GM19035 (cell line): ENCODE measurements around the gene ACADVL.

Experiments
- ATAC-seq: cut with Tn5 transposase; IDR thresholded peaks from one replicate; pipeline ENCODE4 v1.9.1; 2021; ENCODE audit not compliant: unreplicated experiment

ACADVL gene

DNA sequence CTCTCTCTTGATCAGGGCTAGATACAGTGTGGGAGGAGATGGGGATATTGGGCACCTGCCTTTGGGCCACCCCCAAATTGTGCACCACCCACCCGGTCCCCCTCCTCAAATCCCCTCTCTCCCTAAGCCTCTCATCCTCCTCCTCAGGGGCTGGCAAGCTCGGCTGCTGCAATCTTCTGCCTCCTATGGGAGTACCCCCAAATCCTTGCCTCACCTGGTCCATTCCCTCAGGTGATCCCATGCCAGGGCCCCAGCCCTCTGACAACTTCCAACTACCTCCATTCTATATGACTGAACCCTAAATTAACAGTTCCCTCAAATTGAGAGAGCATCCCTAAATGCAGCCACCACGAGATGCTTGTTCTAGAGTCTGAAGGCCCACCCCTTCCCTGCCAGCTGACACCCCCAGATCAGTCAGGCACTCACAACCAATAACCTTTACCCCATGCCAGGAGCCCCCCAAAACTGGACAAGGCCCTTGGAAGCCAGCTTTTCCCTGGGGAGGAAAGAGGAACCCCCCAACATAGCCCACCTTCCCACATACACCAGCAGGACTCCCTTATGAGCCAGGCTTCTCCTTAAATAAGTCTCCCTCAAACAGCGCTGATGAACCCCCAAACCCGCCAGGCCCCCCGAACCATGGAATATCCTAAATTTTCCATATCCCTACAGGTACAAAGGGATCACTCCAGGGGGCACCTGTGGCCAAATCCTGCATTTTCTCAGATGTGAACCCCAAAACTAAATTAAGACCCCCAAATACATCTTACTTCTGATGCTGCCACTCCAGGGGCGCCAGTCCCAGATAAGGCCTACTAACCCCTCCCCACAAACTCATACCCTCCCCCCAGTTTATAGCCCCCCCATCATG, 3.3 kb upstream of the ACADVL start:
- ATAC-seq: no peak

DNA sequence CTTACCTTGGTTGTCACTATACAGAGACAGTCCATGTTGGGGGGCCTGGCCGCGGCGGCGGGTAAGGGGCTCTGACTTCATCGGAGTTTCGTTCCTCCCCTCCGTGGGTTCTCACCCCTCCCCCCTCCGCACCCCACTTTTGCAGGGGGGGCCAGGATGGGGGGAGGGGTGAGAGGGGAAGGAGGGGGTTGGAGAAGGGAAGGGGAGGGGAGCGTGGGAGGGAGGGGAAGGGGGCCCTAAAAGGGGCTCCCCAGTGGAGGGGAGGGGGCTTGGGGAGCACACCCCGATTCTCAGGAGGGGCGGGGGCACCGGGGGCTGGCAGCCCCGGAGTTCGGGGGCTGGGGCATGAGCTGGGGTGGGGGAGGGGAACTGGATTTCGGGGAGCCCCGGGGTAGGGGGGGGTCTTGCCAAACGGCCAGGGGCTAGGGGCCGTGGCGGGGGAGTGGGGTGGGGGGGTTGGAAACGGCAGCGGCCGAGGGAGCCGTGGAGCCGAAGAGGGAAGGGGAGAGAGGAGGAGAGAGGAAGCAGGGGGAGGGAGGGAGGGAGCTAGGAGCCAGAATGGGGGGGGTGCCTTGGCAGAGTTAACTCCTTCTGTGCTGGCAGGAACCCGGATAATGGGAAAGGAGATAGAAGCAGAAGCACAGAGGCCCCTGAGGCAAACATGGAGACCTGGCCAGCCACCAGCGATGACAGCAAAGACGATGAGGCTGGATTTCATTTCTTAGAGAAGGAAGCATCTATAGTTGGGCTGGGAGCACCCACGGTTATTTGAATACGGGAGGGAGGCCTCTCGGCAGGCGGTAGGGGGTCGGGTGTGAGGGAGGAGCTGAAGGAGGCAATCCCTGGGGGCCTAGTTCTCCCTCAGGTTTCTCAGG, 2.4 kb upstream of the ACADVL start:
- ATAC-seq: no peak

DNA sequence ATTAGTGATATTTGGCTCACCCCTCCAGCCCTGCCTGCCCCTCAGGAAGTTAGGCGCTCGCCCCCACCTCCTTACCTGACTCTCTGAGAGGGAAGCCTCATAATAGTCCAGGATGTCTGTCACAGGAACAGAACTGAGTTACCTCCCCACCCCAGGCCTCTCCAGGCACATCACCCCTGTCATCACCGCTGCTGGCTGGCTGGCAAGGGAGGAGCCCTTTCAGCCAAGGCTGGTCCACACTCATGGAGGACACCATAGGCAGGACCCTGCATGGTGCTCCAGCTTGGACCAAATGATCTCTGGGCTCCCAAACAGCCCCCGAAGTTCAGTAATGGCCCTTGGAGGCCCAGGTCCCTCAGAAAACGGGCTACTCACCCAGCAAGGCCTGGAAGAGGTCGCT, 1.6 kb upstream of the ACADVL start:
- no peak for ATAC-seq

DNA sequence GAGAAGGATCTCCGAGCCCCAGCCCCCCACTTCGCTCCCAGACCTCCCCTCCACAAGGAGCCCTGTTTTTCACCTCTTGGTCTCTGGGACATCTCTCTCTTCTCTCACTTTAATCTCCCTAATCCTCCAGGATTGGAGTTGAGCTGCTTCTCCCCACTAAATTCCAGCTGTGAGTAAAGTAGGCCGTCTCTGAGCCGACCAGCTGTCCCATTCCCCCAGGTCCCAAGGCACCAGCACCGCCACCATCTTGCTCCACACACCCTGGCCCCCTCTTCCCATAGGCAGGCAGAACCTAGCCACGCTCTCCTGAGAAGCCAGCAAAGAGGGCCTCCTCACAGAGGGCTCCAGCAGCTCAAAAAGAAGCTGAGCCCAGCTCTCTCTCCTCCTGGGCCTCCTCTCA, 980 bp upstream of the ACADVL start:
- ATAC-seq: no peak

DNA sequence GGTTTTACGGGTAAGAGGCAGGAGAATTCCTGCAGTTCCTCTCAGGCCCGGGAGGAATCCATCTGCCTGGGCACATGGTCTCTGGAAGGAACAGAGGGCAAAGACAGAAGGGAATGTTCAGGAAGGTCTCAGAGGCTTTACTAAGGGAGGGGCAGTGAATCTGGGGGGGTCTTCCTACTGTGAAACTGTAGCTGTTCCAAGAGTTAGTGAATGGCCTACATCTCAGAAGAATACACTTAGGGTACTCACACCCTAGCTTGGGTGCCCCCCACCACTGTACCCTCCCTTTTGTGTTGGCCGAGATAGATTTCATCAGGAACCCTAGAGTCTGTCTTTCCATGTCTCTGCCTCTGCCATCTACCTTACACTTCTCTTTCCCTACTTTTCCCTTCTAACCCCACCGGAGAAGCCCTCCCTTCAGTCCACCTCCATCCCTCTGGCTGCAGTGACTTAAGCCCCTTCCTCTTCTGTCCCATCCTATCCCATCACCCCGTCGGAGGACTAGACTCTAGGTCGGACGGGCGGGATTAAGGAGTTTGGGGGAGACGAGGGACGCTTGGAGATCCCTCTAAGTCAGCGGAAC, 418 bp upstream of the ACADVL start:
- ATAC-seq: no peak

DNA sequence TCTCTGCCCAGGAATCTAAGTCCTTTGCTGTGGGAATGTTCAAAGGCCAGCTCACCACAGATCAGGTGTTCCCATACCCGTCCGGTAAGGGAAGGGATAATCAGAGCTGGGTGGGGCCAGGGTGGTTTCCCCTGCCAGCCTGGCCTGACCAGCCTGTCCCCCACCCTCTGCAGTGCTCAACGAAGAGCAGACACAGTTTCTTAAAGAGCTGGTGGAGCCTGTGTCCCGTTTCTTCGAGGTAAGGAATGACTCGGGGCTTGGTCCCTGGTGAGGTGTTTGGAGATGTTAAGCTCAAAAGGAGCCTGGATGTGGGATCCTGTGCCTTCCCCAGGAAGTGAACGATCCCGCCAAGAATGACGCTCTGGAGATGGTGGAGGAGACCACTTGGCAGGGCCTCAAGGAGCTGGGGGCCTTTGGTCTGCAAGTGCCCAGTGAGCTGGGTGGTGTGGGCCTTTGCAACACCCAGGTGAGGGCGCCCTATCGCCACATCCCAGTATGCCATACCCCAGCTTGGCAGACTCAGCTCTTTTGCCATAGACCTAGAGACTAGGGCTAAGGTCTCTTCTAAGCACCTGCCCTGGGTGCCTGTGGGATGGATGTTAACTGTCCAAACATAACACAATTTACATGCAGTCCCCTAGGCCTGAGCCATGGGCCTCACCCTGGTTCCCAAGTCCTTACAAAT, 997 bp downstream of the ACADVL start:
- no peak for ATAC-seq

DNA sequence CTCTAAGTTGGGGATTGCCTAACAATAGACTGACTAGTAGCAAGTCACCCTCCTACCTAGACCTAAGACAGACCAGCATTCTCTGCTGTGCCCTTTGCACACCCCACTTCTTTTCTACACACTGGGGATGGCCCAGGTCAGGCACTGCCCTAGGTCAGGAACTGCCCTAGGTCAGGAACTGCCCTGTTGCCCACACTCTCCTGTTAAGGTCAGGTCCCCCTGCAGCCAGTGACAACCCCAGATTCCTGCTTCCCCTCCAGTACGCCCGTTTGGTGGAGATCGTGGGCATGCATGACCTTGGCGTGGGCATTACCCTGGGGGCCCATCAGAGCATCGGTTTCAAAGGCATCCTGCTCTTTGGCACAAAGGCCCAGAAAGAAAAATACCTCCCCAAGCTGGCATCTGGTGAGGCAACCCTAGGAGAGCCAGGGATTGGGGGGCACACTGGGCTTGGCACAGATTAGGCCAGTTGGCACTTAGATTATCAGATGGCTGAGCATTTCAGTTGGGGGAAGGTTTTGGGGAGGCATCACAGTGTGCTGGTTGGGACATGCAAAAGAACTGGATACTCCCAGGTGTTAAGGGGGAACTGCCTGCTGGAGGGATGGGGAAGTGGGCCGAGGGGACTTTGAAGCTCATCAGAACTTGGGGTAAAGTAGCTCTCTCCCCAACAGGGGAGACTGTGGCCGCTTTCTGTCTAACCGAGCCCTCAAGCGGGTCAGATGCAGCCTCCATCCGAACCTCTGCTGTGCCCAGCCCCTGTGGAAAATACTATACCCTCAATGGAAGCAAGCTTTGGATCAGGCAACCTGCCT, 1.7 kb downstream of the ACADVL start:
- ATAC-seq: no peak

DNA sequence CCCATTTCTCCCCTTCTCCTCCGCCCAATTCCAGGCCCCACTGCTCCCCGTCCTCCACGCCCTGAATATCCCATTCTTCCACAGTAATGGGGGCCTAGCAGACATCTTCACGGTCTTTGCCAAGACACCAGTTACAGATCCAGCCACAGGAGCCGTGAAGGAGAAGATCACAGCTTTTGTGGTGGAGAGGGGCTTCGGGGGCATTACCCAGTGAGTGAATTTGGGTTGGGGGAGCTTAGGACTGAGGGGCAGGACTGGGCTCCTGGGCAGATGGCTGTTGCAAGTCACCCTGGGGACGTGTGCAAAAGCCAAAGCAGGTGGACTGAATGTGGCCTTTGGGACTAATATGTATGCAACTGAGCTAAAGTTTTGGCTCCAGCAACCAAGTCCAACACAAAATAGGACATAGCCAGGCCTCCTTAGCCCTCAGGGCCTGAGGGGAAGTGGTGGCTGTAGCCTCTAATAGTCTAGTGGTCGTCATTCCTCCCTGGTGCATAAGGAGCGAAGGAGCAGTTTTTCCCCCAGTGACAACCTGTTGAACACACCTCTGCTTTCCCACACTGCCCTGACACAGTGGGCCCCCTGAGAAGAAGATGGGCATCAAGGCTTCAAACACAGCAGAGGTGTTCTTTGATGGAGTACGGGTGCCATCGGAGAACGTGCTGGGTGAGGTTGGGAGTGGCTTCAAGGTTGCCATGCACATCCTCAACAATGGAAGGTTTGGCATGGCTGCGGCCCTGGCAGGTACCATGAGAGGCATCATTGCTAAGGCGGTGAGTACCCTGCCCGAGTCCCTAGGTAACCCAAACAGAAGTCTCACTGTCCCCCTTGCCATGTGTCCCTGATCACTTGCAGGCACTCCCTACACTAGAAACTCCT, 2.6 kb downstream of the ACADVL start:
- no peak for ATAC-seq

DNA sequence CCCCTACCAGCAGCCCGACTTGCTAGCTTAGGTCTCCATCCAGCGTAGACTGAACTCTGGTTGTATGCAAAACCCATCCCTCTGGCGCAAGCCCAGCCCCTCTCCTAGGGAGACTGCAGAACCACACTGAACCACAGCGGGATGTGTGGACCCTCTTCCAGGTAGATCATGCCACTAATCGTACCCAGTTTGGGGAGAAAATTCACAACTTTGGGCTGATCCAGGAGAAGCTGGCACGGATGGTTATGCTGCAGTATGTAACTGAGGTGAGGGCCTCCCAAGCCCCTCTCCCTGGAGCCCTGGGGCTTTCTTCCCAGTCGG, 3.2 kb downstream of the ACADVL start:
- no peak for ATAC-seq

DNA sequence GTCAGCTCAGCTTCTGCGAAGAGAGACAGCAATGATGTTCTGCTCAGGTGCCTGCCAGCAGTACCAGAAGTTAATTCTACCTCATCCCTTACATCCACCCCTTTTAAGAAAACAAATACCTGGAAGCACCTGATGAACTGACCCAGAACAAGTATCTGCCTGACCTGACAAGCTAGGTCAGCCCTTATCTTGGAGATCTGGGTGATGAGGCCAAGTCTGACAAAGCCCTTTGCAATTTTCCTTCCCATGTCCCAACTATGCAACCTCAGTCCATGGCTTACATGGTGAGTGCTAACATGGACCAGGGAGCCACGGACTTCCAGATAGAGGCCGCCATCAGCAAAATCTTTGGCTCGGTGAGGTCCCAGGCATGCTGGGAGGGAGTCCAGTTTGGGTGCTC, 3.6 kb downstream of the ACADVL start:
- no peak for ATAC-seq

DNA sequence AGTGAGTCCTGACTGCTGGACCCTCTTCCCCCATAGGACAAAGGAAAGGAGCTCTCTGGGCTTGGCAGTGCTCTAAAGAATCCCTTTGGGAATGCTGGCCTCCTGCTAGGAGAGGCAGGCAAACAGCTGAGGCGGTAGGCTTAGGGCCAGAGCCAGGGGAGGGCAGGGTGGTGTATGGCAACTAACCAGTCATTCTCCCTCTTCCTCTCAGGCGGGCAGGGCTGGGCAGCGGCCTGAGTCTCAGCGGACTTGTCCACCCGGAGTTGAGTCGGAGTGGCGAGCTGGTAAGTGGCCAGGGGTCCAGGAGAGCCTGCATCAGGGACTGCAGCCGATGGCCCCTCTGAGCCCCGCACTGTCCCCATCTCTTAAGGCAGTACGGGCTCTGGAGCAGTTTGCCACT, 4.4 kb downstream of the ACADVL start:
- no peak for ATAC-seq

DNA sequence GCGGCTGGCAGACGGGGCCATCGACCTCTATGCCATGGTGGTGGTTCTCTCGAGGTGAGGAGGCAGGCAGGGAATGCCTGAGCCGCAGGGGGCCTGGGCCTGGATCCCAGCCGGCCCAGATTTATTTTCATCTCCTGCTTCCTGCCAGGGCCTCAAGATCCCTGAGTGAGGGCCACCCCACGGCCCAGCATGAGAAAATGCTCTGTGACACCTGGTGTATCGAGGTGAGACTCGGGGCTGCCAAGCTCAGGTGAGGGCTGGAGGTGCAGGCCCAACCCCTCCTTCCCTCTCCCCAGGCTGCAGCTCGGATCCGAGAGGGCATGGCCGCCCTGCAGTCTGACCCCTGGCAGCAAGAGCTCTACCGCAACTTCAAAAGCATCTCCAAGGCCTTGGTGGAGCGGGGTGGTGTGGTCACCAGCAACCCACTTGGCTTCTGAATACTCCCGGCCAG, 4.9 kb downstream of the ACADVL start:
- no peak for ATAC-seq

DNA sequence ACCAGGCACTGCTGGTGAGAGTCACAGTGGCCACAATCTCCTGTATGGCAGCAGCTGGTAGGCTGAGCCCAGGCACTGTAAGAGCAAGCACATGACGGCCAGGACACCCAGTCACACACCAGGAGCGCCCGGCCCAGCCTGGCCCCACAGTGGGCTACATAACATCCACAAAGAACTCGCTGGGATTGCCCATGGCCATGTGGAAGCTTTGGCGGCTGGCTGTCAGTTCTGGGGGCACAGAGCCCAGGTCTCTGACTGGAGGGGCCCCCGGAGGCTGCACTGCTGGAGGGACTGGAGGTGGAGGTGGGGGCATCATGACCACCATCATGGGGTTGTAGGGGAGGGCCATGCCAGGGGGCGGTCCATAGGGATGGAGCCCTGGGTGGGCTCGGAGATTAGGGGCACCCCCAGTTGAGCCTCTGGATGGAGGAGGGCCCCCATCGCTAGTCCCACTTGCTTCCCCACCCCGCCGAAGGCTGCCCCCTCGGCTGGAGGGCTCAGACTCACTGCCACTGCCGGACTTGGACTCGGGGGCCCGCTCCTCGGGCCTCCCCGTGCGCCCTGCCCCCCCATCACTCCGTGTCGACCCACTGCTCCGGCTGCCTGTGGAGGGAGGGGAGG, 6.1 kb downstream of the ACADVL start:
- ATAC-seq: no peak

DNA sequence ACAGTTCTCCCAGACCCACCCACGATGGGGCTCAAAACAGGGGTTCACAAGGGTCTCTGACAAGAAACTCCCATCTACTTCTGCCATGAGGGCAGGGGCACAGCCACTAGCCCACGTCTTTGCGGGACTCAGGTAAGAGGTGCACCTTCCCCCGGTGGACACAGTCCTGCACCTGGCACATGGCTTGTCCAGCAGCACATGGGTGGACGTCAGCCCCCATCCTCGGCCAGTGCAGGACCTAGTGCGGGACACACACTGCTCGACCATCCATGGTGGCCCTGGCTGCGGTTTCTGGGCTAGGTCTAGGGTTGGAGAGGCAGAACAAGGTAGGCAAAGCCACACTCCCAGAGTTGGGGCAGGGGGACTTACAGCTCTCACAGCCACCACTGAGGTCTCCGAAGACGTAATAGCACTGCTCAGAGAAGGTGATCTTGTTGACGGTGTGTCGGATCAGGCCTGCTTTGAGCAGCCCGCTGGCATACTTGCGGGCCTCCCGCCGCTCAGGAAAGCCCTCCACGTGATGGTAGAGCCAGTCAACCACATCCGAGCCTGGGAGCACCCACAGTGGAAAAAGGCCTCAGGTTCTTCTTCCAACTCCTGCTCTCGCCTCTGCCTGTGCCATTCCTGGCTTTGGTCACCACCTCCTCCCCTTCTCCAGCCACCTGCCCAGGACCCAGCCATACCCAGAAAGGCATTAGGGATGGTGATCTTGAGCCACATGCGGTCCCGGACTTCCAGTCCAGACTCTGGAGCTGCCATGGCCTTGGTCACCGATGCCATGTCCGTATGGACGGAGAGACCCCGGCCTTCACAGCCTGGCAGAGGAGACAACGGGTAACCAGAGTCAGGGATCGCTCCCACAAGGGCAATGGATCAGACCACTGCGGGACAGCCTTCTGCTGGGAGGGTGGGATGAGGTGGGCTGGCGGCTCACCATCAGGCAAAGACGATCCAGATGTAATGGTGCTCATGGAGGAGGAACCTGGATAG, 7.3 kb downstream of the ACADVL start:
- no peak for ATAC-seq

DNA sequence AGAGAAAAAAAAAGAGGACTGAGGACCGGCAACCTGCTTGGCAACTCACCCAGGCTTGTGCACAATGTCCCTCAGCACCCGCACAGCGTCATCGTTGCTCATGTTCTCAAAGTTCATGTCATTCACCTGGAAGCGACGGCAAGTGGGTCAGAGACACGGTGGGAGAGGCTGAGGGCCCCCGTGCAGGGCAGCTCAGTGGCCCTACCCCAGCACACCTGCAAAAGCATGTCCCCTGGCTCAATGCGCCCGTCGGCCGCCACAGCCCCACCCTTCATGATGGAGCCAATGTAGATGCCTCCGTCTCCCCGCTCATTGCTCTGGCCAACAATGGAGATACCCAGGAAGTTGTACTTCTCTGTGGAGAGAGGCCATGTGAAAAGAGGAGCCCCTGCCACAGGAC, 9.2 kb downstream of the ACADVL start:
- ATAC-seq: no peak

DNA sequence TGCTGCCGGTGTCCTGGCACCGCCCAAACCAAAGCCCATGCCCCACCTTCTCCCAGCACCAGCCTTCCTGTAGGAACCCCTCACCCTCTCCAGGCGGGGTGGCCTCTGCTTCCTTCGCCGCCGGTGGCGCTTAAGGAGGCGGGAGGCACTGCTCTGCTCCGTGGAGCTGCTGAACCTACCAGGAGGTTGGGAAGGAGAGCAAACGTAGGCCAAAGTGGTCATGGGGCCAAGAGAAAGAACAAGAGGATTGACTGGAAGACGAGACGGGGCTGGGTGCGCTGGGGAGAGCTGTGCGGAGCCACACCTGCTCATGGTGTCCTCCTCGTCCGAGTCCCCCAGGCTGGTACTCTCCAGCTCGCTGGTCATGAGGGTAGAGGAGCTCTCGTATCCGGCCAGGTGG, 9.8 kb downstream of the ACADVL start:
- no peak for ATAC-seq

DNA sequence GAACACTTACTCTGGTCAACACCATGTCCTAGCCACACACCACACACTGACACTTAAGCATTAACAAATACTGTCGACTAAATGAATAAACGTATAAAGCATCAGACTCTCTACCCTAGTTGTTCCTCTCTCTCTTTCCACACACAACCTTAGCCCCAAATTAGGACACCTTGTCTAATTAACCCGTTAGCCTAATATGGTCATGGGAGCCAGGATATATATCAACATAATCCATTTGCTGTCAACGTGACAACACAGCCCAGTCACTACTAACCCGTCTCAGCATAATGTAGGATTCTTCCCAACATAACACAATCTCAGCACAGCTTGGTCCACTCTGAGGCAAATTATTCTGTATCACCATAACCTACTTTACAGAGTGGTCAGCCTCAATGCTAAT, 12.4 kb downstream of the ACADVL start:
- ATAC-seq: no peak

DNA sequence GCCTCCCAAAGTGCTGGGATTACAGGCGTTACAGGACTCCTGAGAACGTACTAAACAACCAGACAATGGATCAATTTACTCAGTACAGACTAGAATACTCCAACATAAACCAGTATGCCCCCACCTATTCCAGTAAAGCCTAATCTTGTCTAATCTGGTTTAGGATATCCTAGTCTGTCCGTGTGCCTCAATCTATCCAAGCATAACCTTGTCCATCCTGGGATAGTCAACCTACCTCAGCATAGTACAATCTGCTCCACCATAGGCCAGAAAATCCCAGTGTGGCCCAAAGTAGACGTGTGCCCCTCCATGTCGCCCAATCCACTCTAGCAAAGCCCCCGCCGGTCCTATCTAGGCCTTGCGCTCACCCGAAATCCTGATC, 14.0 kb downstream of the ACADVL start:
- ATAC-seq: no peak
